GM21381 (cell line): ENCODE measurements around the gene TRIM44.
"Not testable (repeated sequence)": the region's sequence is repeated elsewhere in the genome, so short reads cannot be mapped to it uniquely, and the experiment has no call there.

Experiments used
- ATAC-seq: cut with Tn5 transposase; IDR thresholded peaks from one replicate; pipeline ENCODE4 v1.9.1; 2021; ENCODE audit warnings: mild to moderate bottlenecking, moderate library complexity; ENCODE audit not compliant: unreplicated experiment

TRIM44 gene

GRCh38 chr11:35846874-35847273 lies 184.3 kb downstream of the TRIM44 start:
- ATAC-seq = no peak

GRCh38 chr11:35847473-35847872 lies 184.9 kb downstream of the TRIM44 start:
- no peak for ATAC-seq

GRCh38 chr11:35848616-35849015 lies 186.0 kb downstream of the TRIM44 start:
- no peak for ATAC-seq

GRCh38 chr11:35850191-35850590 lies 187.6 kb downstream of the TRIM44 start:
- no peak for ATAC-seq

DNA sequence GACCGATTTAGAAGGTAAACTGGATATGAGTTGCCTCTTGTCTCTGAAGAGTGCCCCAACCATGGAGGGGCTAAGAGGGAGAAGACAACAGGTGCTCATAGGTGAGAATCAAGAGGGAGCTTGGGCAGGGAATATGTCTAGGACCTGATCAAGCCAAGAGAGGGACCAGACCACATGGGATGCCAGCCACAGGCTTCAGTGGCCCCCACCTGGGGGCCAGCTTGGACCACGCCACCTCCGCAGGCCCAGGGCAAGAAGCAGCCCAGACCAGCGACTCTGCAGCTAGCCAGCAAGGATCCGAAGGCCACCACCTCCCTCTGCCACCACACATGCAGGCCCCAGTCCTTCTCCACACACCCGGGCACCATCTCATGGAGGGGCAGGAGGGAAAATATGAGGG lies 188.8 kb downstream of the TRIM44 start:
- no peak for ATAC-seq

DNA sequence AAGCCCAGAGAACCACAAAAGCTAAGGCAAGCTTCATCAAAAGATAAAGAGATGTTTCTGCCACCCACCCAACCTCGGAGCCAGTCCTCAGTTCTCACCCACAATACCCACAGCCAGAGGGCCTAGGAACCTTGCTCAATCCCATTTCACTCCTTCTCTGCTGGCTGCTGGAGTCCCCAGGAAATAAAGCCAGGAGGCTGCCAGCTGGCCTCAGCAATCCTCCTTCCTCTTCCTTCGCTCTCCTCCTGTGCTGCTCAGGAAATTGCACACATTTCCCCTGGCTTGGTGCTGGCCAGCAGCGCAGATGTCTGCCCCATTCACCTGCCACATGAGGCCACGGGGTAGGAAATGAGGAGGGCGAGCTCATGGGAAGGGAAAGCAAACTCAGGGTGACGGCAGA lies 189.5 kb downstream of the TRIM44 start:
- ATAC-seq = no peak

DNA sequence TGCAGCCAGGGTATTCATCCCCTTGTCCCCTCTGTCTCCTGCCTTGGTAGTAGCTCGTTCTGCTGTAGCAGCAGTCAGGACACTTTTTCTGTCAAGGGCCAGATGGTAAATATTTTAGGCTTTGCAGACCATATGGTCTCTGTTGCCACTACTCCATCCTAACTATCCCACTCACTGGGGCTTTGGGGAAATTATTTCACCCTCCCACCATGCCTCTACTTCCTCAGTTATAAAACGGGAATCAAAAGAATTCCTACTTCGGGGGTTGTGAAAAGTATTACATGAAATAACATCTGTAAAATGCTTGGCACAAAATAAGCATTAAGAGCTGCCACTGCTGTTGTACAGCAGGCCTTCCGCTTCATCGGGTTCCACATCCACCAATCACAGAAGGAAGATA lies 191.4 kb downstream of the TRIM44 start:
- ATAC-seq = no peak

GRCh38 chr11:35855671-35856070 lies 193.1 kb downstream of the TRIM44 start:
- ATAC-seq = no peak

GRCh38 chr11:35856259-35856658 lies 193.7 kb downstream of the TRIM44 start:
- no peak for ATAC-seq

GRCh38 chr11:35856756-35857155 lies 194.2 kb downstream of the TRIM44 start:
- ATAC-seq = no peak

DNA sequence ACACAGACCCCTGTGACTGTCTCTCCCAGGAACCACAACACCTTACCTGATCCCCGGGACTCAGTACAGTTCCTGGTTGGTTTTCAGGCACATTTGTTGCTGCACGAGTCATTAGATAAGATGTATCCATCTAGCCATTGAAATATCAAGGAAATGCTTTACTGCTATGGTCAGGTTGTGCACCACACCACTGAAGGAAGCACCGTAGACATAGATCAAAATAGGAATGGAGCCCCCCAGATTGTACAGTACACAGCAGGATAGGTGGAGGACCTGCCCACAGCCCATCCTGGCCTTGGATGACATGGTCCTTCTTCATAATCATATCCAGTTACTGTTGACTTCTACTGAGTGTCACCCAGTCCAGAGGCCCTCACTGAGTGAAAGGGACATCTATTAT lies 195.3 kb downstream of the TRIM44 start:
- no peak for ATAC-seq

- no peak for ATAC-seq
These were observed 196.7 kb downstream of the TRIM44 start for GRCh38 chr11:35859301-35859700.

- ATAC-seq = not testable (repeated sequence)
These were observed 197.6 kb downstream of the TRIM44 start for GRCh38 chr11:35860194-35860593.

DNA sequence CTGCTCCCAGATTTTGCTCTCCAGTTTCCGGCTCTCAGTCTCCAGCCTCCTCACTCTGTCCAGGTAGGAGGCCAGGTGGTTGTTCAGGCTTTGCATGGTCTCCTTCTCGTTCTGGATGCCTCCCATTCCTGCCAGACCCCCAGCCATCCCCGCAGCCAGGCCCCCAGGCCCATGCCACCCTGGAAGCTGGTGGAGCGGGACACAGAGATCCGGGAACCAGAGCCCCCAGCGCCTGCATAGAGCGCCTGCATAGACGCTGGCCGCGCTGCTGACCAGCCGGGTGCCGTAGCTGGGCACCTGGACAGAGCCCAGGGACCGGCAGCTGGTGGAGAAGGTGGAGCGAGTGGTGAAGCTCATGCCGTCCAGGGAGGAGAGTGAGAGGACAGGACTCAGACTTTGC lies 198.6 kb downstream of the TRIM44 start:
- ATAC-seq = no peak

GRCh38 chr11:35862666-35863065 lies 200.1 kb downstream of the TRIM44 start:
- ATAC-seq = no peak

- no peak for ATAC-seq
These were observed 201.6 kb downstream of the TRIM44 start for GRCh38 chr11:35864131-35864530.

DNA sequence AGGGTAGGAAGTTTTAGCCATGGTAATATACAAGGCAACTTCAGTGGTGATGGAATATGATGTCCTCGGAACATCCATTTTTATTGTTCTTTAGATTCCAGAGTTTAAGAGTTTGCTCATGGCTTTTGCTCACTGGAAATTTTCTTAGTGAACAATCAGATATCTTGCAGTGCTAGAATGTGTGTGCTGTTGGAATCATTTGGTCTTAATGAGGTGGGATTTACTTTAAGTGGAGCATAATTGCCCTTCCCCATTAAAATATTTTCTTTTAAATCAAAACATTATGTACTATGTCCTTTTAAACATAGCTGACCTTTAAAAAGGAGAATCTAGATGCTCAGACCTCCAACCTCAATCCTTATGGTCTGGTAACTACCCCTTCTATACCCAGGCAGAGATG lies 204.0 kb downstream of the TRIM44 start:
- ATAC-seq = no peak
